ENCODE measurements around the gene PCK2.

The PCK2 gene

DNA sequence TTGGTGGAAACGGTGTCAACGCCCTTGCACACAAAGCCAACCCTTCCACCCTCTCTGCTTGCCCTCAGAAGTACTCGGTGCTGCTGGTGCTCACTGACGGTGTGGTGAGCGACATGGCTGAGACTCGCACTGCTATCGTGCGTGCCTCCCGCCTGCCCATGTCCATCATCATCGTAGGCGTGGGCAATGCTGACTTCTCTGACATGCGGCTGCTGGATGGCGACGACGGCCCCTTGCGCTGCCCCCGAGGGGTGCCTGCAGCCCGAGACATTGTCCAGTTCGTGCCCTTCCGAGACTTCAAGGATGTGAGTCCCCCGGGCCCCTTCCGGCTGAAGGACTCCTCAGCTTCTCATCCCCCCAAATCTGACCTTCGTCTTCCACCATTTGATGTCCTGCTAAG, 17.0 kb upstream of the PCK2 start:
- H3K27ac ChIP-seq, result no peak overlapping the region
- peaks cover 33% of the 10 kb centered on the region for H3K27me3 ChIP-seq
- no peak overlapping the region for H3K4me3 ChIP-seq (ENCODE audit: low read depth in 1 of 2, low read length in 1 of 2)
- H3K36me3 ChIP-seq, result no peaks in the 10 kb centered on the region
- H3K4me1 ChIP-seq (ENCODE audit: control insufficient read depth in 1 of 2, insufficient read depth in 1 of 2, low read depth in 1 of 2, low read length in 1 of 2), result peaks cover 9 to 14% of the 10 kb centered on the region in 2 experiments
- TF ChIP-seq, protein P1, sequence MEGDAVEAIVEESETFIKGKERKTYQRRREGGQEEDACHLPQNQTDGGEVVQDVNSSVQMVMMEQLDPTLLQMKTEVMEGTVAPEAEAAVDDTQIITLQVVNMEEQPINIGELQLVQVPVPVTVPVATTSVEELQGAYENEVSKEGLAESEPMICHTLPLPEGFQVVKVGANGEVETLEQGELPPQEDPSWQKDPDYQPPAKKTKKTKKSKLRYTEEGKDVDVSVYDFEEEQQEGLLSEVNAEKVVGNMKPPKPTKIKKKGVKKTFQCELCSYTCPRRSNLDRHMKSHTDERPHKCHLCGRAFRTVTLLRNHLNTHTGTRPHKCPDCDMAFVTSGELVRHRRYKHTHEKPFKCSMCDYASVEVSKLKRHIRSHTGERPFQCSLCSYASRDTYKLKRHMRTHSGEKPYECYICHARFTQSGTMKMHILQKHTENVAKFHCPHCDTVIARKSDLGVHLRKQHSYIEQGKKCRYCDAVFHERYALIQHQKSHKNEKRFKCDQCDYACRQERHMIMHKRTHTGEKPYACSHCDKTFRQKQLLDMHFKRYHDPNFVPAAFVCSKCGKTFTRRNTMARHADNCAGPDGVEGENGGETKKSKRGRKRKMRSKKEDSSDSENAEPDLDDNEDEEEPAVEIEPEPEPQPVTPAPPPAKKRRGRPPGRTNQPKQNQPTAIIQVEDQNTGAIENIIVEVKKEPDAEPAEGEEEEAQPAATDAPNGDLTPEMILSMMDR (IDR thresholded peaks at IDR 0.05), result no peak
- no peaks in the 10 kb centered on the region for H3K9me3 ChIP-seq

DNA sequence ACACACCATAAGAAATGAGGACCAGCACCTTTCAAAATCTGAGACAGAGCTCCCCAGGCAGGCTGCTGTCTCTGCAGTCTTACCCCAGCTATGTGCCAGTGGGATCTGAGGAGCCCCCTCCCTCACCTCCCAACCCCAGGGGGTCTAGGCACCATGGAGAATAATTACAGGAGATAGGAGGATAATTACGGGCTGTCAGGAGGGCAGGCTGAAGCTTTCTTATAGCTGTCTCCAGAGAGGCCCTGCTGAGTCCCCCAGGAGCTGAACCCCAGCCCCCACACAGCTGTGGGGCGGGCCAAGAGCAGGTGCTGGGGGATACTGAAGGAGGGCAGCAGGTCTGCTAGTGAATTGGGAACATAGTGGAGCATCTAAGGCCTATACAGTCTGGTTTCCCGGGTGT, 16.0 kb upstream of the PCK2 start:
- TF ChIP-seq, protein P1 (IDR thresholded peaks at IDR 0.05), result no peak
- Histone ChIP-seq H3K27ac (no peak overlapping the region), H3K9me3 (no peaks in the 10 kb centered on the region), H3K36me3 (no peaks in the 10 kb centered on the region), H3K4me1 (ENCODE audit: control insufficient read depth in 1 of 2, insufficient read depth in 1 of 2, low read depth in 1 of 2, low read length in 1 of 2) (peaks cover 9 to 14% of the 10 kb centered on the region in 2 experiments), H3K4me3 (ENCODE audit: low read depth in 1 of 2, low read length in 1 of 2) (no peak overlapping the region), H3K27me3 (peaks cover 44% of the 10 kb centered on the region)

DNA sequence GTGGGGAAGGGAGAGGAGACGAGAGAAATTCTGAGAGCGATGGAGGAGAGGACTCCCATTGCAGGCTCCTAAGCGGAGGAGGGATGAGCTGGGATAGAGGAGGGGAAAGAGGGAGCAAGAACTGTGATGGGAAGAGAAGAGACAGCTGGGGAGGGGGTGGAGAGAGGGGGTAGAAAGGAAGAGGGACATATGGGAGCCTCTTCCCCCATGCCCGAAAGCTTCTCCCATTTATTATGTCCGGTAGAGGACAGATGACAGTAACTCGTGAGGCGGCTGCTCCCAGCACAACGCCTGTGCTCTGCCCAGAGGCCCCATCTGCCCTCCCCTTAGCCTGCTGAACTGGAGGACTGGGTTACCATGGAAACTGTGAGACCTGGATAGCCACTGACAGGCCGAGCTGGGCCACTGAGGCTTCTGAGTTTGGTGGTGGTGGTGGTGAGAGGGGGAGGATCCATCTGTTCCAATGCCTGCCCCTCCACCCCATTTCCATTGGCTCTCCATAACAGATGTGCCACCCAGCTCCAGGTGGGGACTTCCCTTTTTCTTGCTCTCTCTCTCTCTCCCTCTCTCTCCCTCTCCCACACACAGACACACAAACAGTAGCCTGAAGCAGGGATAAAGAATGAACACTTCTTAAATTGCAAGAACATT, 14.5 kb upstream of the PCK2 start:
- no peaks in the 10 kb centered on the region for H3K36me3 ChIP-seq
- H3K4me1 ChIP-seq (ENCODE audit: control insufficient read depth in 1 of 2, insufficient read depth in 1 of 2, low read depth in 1 of 2, low read length in 1 of 2), result peaks cover 9 to 14% of the 10 kb centered on the region in 2 experiments
- no peak overlapping the region for H3K4me3 ChIP-seq (ENCODE audit: low read depth in 1 of 2, low read length in 1 of 2)
- TF ChIP-seq, protein P1 (IDR thresholded peaks at IDR 0.05), result no peak
- H3K27me3 ChIP-seq, result peaks cover 54% of the 10 kb centered on the region
- H3K9me3 ChIP-seq, result no peaks in the 10 kb centered on the region
- H3K27ac ChIP-seq, result no peak overlapping the region

DNA sequence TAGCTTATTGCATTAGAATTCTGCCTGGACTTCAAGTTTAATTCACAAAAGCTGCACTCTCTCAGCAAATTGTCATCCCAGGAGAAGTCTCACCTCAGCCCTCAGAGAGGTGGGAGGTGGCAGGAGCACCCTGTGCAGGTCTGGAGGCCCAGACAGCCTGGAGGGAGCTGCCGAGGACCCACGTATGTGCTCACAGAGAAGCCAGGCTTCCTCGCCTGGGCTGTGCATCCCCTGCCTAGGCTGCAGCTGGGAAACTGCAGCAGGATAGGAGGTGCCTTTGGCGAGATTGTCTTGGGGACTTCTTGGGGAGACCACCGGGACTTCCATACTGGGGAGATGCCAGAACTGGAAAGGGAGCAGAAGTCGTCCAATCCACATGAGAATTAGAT, 14.0 kb upstream of the PCK2 start:
- Histone ChIP-seq H3K27ac (no peak overlapping the region), H3K9me3 (no peaks in the 10 kb centered on the region), H3K36me3 (no peaks in the 10 kb centered on the region), H3K4me1 (ENCODE audit: control insufficient read depth in 1 of 2, insufficient read depth in 1 of 2, low read depth in 1 of 2, low read length in 1 of 2) (peaks cover 9 to 14% of the 10 kb centered on the region in 2 experiments), H3K4me3 (ENCODE audit: low read depth in 1 of 2, low read length in 1 of 2) (no peak overlapping the region), H3K27me3 (peaks cover 54% of the 10 kb centered on the region)
- TF ChIP-seq, protein P1 (IDR thresholded peaks at IDR 0.05), result no peak

DNA sequence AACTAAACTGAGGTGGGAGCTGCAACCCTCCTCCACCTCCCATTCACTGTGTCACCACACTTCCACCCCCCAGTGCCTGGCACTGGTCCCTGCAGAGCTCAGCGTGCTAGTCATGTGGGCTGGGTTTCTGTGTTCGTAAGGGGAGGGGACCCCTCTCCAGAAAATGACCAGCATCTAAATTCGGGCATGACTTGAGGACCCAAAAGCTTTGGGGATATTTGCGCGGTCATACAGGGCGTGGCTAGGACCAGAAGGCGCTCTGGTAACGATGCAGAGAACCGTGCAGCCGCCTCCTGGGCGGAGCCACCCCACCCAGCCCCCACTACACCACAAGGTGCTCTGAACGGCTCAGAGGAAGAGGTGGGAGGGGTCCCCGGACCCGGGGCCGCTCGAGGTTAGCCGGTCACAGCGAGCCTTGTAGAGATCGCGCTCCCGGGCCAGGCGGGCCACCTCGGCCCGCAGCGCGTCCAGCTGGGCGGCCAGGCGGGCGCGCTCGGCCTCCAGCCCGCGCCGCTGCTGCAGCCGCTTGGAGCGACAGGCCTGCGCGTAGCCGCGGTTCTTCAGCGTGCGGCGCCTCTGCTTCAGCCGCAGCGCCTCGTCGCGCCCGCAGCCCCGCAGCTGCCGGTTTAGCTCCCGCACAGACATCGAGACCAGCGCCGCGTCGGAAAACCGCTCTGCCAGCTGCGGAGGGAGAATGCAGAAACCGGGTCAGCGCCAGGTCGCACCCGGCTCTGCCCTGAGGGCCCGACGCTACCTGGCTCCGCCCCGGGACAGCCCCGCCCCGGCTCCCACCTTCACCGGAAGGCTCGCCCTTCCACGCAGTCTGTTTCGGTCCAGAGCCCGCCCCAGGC, 13.0 kb upstream of the PCK2 start:
- Histone ChIP-seq H3K4me1 (ENCODE audit: control insufficient read depth in 1 of 2, insufficient read depth in 1 of 2, low read depth in 1 of 2, low read length in 1 of 2) (peaks cover 9 to 14% of the 10 kb centered on the region in 2 experiments), H3K27ac (no peak overlapping the region), H3K27me3 (peaks cover 54% of the 10 kb centered on the region)

More for the DNA sequence above, 13.0 kb upstream of the PCK2 start:
- peak overlapping the region; percentile 55 to 63 for H3K4me3 ChIP-seq (ENCODE audit: low read depth in 1 of 2, low read length in 1 of 2)
- H3K36me3 ChIP-seq, result no peaks in the 10 kb centered on the region
- TF ChIP-seq, protein P1 (IDR thresholded peaks at IDR 0.05), result no peak
- H3K9me3 ChIP-seq, result no peaks in the 10 kb centered on the region

All from neutrophil (primary cell).